Fibroblast of skin of left biceps (primary cell): ENCODE results near the gene IGHMBP2.
"Not testable (repeated sequence)": the region's sequence is repeated elsewhere in the genome, so short reads cannot be mapped to it uniquely, and the experiment has no call there.

Experiments
- DNase-seq, 2 experiments: peaks; one replicate each; pipeline ENCODE4 v3.0.0-alpha.2; 2013; ENCODE audit warnings: low read depth in 2 of 2

Gene IGHMBP2

GRCh38 chr11:68903288-68904247, at the start of gene IGHMBP2, which contains the start of gene MRPL21:
TSS of gene IGHMBP2 (plus strand) at chr11:68903891. CDS start at chr11:68903953, 62 bp downstream.
TSS of gene MRPL21 (minus strand) at chr11:68903832. CDS start at chr11:68903810, 22 bp downstream.
- peak; percentile 35 to 36 for DNase-seq

DNA sequence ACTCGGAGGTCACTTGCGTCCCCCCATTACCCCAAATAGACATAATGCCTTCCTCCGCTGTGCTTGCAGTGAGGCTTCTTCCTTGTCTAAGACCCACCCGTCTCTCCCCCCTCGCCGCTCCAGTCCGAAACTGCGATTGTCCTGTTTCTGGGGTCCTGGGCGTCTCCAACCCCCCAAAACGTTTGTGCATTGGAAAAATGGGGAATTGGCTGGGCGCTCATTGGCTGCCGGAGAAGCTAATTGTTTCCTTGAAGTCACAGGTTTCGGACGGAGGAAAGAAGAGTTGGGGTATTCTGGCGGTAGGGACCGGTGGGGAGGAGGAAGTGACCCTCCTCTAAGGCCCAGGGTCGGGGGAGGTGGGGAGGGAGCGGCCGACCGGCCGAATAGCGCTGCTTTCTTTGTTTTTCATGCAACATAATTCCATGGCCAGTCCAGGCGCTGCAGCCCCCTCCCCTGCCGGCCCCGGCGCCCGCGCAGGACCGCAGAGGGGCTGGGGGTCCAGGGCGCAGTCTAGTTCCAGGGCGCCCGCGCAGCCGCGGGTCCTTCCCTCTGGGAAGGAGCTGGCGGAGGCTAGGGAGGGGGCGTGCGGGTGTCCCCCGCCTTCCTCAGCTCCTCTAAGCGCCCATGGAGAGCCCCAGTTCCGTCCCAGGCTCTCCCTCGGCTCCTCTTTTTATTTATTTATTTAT, 49.3 kb upstream of the IGHMBP2 start:
- no peak for DNase-seq

- no peak for DNase-seq
Measured at GRCh38 chr11:68855205-68855981, 48.3 kb upstream of the IGHMBP2 start.

DNA sequence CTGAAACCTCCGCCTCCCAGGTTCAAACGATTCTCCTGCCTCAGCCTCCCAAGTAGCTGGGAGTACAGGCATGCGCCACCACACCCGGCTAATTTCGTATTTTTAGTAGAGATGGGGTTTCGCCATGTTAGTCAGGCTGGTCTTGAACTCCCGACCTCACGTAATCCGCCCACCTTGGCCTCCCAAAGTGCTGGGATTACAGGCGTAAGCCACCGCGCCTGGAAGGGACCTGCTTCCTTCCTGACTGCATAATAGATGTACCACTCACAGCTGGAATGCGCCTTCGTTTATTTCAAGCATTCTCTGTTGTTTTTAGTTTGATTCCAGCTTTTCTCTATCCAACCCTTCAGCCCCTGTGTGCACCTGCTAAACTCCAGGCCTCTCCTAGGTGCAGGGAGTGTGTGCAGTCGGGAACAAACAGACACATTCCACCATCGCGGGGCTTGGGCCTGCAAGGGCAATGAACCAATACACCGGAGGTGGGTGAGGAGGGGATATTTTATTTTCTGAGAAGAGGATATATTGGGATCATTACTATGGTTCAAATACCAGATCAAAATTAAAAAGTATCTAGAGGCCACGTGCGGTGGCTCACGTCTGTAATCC, 47.2 kb upstream of the IGHMBP2 start:
- not testable (repeated sequence) for DNase-seq

DNA sequence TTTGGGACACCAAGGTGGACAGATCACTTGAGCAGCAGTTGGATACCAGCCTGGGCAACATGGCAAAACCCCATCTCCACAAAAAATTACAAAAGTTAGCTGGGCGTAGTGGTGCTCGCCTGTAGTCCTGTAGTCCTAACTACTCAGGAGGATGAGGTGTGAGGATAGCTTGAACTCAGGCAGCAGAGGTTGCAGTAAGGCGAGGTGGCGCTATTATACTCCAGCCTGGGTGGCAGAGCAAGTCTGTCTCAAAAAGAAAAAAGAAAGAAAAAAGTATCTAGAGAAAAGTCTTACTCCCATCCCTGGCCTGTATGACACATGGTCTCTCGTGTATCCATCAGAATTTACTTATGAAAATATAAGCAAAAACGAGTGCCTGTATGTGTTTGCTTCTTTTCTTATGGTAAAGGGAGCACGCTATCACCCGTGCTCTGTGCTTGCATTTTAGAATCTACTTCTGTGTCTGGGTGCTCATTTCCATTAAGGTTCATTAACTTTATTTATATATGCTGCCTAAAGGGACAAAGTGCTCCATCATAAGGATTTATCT, 46.6 kb upstream of the IGHMBP2 start:
- DNase-seq = no peak

GRCh38 chr11:68859123-68859522, 44.6 kb upstream of the IGHMBP2 start:
- DNase-seq = no peak

DNA sequence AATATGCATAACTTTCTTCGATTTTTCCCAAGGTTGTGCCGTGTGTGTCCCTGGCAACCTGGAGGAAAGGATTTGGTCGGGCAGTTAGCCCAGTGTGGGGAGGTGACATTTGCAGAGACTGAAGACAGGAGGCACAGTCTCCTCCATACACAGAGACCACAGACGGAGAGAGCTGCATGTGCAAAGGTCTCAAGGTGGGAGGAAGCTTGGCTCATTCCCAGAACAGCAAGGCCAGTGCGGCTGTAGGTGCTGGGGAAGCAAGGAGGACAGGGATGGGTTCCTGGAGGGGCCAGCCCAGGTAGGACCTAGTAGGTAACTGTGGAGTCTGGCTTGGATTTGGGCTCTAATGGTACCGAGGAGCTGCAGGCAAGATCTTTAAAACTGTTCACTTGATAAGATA, 41.3 kb upstream of the IGHMBP2 start:
- DNase-seq = no peak

DNA sequence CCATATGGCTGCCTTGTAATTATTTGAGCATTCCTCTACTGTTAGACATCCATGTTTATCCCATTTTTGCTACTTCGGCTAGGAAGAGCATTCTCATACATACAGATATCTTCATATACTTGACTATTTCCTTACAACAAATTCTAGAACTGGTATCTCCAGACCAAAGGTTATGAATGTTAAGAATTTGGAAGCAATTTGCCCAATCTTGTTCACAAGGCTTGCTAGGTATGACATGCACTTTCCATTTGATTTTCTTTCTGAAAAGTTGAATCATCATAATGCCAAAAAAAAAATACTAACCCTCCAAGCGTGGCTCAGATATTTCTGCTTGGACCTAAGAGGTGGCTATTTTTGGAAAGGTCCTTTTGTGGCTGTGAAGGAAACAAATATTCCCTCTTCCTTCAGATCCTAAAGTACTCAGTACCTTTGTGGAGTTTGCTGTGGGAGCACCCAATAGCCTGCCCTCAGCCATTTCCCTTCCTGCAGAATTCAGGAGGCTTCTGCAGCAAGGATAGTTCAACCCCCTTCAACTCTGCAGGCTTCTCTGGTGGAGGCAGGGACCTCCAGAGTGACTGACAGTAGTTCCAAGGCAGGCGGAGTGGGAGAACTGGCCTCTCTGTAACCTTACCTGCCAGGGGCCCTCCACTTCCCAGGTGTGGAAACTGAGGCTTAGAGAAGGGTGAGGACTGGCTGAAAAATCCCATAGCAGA, 40.0 kb upstream of the IGHMBP2 start:
- no peak for DNase-seq

GRCh38 chr11:68865241-68865640, 38.5 kb upstream of the IGHMBP2 start:
- DNase-seq = no peak

DNA sequence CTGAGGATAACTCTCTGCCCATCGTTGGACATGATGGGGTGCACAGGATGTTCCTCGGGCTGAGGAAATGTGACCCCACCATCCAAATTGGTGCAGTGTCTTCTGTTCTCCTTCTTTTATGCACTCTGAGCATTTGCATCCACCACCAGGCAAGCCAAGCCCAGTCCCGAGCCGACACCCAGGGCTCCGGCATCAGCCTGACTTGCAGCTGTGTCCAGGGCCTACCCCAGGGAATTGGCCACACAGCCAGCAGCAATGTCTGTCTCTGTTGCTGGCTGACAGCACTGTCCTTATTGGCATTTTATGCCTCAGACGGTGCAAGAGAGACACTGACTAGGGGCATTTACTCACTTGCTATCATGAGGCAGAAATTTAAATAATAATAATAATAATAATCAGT, 36.6 kb upstream of the IGHMBP2 start:
- no peak for DNase-seq

DNA sequence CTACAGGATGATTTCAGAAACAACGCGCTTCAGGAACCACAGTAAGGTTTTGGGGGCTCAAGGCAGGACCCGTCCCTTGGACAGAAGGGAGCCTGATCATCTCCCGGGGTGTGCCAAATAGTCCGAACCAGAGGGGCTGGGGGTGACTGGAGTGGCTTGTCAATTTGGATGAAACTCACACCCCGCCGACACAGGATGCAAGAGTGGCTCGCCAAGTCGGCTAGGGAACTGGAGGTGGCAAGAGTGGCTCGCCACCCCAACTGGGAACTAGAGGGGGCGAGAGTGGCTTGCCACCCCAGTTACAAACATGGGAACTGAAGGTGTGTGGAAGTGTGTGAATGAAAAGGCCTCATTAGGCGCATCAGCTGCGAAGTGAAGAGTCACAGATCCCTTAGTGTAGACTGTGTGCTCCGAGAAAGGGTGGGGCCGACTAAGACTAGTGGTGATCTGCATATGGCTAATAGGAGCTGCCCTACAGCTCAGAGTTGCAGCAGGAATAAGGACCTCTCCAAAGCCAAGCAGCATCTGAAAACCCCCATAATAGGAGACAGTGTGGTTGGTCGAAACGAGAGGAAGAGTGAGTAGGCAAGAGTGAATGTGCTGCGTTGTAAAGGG, 35.4 kb upstream of the IGHMBP2 start:
- DNase-seq = no peak

DNA sequence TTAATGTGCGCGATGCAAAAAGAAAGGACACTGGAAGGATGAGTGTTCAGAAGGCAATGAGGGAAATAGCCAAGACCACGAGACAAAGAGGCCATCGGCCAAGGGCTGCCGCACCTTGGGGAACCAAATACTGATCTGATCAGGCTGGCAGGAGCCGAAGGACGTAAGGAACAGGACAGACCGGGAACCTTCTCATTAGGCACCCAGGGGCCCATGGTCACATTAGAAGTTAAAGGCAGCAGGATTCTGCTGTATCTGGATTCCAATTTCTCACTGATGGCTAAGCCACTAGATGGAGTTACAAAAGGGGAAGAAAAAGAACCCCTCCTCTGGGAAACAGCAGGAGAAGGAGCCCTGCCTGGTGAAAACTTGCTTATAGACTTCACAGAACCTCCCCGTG, 33.2 kb upstream of the IGHMBP2 start:
- no peak for DNase-seq

DNA sequence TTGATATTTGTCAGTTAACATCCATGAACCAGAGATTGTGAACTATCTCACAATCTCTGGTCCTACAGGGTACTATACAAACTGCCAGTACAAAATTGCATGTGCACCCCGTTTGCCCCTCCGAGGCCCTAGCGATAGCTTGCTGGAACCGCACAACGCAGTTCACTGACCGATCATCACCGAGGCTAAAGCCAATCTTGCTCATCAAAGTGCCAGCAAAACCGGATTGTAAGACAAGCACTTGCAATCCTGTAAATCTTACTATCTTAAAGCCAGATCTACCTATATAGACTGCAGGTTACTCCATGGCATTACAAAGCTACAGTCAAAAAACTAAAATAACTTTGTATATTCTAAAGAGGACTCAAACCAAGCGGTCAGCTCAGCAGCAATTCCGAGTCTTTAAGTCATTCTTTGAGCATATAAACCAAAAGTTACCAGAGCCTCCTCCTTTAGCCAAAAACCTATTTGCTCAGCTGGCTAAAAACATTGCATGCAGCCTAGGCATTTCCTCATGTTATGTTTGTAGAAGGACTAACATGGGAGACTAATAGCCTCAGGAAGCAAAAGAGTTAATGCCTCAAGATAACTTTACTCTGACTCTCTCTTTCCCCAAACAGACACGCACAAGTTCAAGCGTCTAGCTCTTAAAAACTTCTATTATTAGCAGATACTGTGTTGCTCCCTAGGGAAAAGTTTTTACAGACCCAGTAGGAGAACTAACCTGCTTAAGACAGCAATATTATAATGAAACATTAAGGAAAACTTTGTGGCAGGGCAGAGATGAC, 31.3 kb upstream of the IGHMBP2 start:
- DNase-seq = no peak

- no peak for DNase-seq
Measured at GRCh38 chr11:68878022-68878421, 25.7 kb upstream of the IGHMBP2 start.

- DNase-seq = no peak
Measured at GRCh38 chr11:68880851-68881250, 22.8 kb upstream of the IGHMBP2 start.

GRCh38 chr11:68881320-68881719, 22.4 kb upstream of the IGHMBP2 start:
- DNase-seq = no peak

- DNase-seq = no peak
Measured at GRCh38 chr11:68882391-68882790, 21.3 kb upstream of the IGHMBP2 start.

GRCh38 chr11:68884827-68885226, 18.9 kb upstream of the IGHMBP2 start:
- DNase-seq = not testable (repeated sequence)

GRCh38 chr11:68889948-68890446, 13.7 kb upstream of the IGHMBP2 start:
- peak; percentile 98 to 99 for DNase-seq
